Gastroesophageal sphincter (tissue), 4 donors: Measurements from ENCODE around the gene KLF9. TPM values are rescaled to one million over a fixed set of nuclear protein-coding genes. Genes with fewer than 3 reads are reported as not detected.

Source experiments
- ATAC-seq: fragments of 150-250 bp; one replicate; pipeline ENCODE4 v1.9.1; 2016; ENCODE audit warnings: mild to moderate bottlenecking, moderate library complexity
- H3K27ac ChIP-seq, 4 donors: fragments of 200-600 bp; sonication (generic) in 3 of 4; 1 replicate in 3 of 4; 2 replicates in 1 of 4; pipeline ENCODE4 v1.5.1; 2016 to 2019
- H3K27me3 ChIP-seq: fragments of 200-600 bp; sonication (generic); one replicate; pipeline ENCODE4 v1.5.1; 2019
- H3K36me3 ChIP-seq, 2 donors: fragments of 200-600 bp; sonication (generic); one replicate each; pipeline ENCODE4 v1.5.1; 2019; ENCODE audit warnings: control low read depth in 1 of 2
- H3K4me1 ChIP-seq, 3 donors: fragments of 200-600 bp; sonication (generic); 1 replicate in 2 of 3; 2 replicates in 1 of 3; pipeline ENCODE4 v1.5.1; 2016 to 2019; ENCODE audit warnings: control low read depth in 2 of 3
- H3K4me3 ChIP-seq, 2 donors: fragments of 200-600 bp; sonication (generic); one replicate each; pipeline ENCODE4 v1.5.1; 2019; ENCODE audit warnings: mild to moderate bottlenecking in 1 of 2, moderate library complexity in 1 of 2
- H3K9me3 ChIP-seq, 3 donors: fragments of 200-600 bp; sonication (generic); one replicate each; pipeline ENCODE4 v1.5.1; 2017 to 2019; ENCODE audit warnings: control low read depth in 2 of 3
- EP300 ChIP-seq: sonication (generic); formaldehyde crosslinking; IDR thresholded peaks from one replicate; pipeline ENCODE4 v1.6.1; 2017; ENCODE audit warnings: antibody characterized with exemption, mild to moderate bottlenecking
- POLR2A ChIP-seq, 2 donors: fragments of 450-650 bp; IDR thresholded peaks; one replicate each; pipeline ENCODE4 v1.6.1; 2017; ENCODE audit warnings: antibody characterized with exemption in 2 of 2, mild to moderate bottlenecking in 2 of 2, moderate library complexity in 1 of 2
- POLR2AphosphoS5 ChIP-seq: sonication (generic); formaldehyde crosslinking; IDR thresholded peaks from one replicate; pipeline ENCODE4 v1.6.1; 2017; ENCODE audit warnings: antibody characterized with exemption
- WGBS, 2 donors: methylation state at CpG; one replicate each; pipeline ENCODE4 v1.1.5; 2018; ENCODE audit warnings: low coverage in 1 of 2; 5-methylcytosine and 5-hydroxymethylcytosine counted together
- total RNA-seq, 4 donors: library from RNA; depleted of rRNA; stranded (reverse); fragments of >200 nt; gene quantifications; one replicate each; pipeline ENCODE4 v1.1.0, GENCODE V29; 2016
- TF ChIP-seq, protein P1 (sequence below), 4 experiments: fragments of 200-600 bp in 2 of 4; fragments of 450-650 bp in 2 of 4; sonication (generic) in 1 of 4; IDR thresholded peaks; one replicate each; pipeline ENCODE4 v1.5.1; 2017 to 2019; ENCODE audit warnings: antibody characterized with exemption in 4 of 4, mild to moderate bottlenecking in 2 of 4, moderate library complexity in 2 of 4

KLF9 gene
- total RNA-seq, 4 donors from 2014 or later: 117 to 224 (median 154) TPM

DNA sequence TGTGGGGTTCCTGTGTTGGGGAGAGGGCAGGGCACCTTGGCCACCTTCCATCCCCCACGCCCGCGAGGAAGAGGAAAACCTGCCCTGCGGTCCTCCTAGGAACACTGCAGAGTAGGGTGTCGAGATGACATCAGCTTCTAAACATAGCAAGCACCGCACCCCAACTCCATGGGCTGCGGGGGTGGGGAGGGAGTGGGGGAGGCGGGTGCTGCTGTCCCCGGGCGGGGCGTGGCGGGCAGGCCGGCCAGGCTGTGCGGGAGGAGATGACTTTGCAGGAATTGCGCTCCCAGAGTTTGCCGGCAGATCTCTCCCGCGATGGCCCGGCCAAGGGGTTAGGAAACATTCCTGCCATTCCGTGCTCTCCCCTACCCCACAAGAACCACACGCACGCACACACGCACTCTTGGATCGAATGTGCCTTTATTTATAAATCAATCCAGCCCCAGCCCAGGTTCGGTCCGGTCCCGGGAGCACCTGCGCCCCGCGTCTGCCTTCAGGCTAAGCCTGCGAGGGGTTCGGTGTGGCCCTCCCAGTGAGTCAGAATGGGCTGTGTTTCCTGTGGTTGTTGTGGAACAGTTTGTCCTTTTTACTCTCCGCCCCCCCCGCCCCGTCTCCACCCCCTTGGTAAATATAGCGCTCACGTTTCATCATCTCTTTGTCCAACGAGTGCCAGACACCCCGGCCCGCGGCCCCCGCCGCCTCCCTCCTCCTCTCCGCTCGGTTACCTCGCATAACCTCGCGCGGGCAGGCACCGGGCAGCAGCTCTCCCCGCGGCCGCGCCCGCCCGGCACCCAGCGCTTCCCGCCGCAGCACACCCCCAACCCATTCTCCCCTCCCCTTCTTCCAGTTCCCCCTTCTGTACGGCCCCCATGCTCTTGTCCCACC lies 5.3 kb upstream of the KLF9 start:
- TF ChIP-seq EP300 (peak; percentile 89), POLR2AphosphoS5 (peak; percentile 99), POLR2A (IDR thresholded peaks at IDR 0.05) (peak; percentile 94)
- TF ChIP-seq, protein P1, sequence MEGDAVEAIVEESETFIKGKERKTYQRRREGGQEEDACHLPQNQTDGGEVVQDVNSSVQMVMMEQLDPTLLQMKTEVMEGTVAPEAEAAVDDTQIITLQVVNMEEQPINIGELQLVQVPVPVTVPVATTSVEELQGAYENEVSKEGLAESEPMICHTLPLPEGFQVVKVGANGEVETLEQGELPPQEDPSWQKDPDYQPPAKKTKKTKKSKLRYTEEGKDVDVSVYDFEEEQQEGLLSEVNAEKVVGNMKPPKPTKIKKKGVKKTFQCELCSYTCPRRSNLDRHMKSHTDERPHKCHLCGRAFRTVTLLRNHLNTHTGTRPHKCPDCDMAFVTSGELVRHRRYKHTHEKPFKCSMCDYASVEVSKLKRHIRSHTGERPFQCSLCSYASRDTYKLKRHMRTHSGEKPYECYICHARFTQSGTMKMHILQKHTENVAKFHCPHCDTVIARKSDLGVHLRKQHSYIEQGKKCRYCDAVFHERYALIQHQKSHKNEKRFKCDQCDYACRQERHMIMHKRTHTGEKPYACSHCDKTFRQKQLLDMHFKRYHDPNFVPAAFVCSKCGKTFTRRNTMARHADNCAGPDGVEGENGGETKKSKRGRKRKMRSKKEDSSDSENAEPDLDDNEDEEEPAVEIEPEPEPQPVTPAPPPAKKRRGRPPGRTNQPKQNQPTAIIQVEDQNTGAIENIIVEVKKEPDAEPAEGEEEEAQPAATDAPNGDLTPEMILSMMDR (IDR thresholded peaks at IDR 0.05): peak in 3 of 4 experiments; percentile 33 to 39 (median 39)
- peak overlapping the region; percentile 95 to 100 (median 100) for H3K27ac ChIP-seq
- no peaks in the 10 kb centered on the region for H3K27me3 ChIP-seq
- no peaks in the 10 kb centered on the region for H3K9me3 ChIP-seq
- ATAC-seq: peak; percentile 65
- peaks cover 9 to 77% (median 23%) of the 10 kb centered on the region in 3 donors for H3K4me1 ChIP-seq
- H3K36me3 ChIP-seq: no peaks in the 10 kb centered on the region
- 1 to 2% methylated on average over 9 to 23 of the region's 60 CpGs for WGBS, 2 donors
- H3K4me3 ChIP-seq: peak overlapping the region; percentile 37 to 59

DNA sequence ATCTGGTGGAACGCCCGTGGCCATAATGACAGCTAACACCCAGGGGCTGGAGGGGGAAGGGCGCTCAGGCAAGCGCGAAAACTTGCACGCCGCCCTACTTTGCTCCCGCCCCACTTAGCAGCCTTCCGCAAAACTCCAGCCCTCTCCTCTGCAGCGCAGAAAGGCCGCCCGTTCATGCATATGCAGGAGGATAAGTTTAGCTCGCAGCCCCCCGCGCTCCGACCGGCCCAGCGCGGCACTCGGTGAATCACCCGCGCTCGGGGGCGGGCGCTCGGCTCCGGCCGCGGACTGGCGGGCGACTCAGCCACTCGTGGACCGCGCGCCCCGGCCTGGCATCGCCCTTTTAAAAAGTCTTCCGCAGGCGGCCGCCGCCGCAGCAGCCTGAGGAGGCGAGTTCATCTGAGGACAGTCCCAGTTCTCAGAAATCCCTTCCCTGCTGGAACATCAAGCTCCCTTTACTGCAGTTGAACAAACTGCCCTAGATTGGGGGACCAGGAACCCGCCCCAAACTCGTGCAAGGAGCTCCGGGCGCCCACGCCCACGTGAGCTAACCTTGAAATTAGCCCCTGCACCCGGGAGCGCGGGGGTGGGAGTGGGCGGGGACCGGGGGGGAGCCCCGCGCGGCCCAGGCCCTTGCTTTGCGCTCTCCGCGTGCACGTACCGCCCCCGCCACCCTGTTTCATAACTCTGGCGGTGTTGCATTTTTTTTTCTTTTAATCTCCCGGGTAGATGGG lies 4.5 kb upstream of the KLF9 start:
- Histone ChIP-seq H3K27me3 (no peaks in the 10 kb centered on the region), H3K27ac (peak overlapping the region; percentile 100), H3K4me1 (peaks cover 9 to 77% (median 23%) of the 10 kb centered on the region in 3 donors), H3K9me3 (no peaks in the 10 kb centered on the region), H3K4me3 (peak overlapping the region; percentile 37 to 59), H3K36me3 (no peaks in the 10 kb centered on the region)
- WGBS, 2 donors: 0% methylated on average over 2 of the region's 65 CpGs
- peak; percentile 96 to 97 for TF ChIP-seq POLR2A (IDR thresholded peaks at IDR 0.05)
- TF ChIP-seq, protein P1 (IDR thresholded peaks at IDR 0.05): peak in 2 of 4 experiments; percentile 10 to 20
- peak; percentile 98 for TF ChIP-seq POLR2AphosphoS5
- peak; percentile 99 for TF ChIP-seq EP300
- peak; percentile 66 for ATAC-seq

DNA sequence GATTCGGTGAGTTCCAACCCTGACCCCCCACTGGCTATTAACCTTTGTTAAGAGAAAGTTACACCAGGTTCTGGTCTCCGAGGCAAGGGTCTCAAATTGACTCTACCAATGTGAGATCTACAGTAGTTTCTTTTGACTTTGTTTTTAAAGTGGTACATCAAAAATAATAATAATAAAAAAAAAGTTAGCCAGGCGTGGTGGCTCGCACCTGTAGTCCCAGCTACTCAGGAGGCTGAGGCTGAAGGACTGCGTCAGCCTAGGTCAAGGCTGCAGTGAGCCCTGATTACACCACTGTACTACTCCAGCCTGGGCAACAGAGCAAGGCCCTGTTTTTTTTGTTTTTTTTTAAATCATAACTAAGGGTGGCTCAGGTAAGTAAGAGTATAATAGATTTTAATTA lies 1.0 kb upstream of the KLF9 start:
- WGBS, 2 donors: 72 to 80% methylated on average over 5 of the region's 5 CpGs

GRCh38 chr9:70415041-70415440 lies 584 bp upstream of the KLF9 start:
- Histone ChIP-seq H3K9me3 (no peaks in the 10 kb centered on the region), H3K4me3 (peak overlapping the region; percentile 94 to 98), H3K27ac (peak overlapping the region; percentile 100), H3K4me1 (peaks cover 0 to 42% (median 9%) of the 10 kb centered on the region in 3 donors), H3K27me3 (no peaks in the 10 kb centered on the region), H3K36me3 (no peaks in the 10 kb centered on the region)
- no peak for ATAC-seq
- 60 to 64% methylated on average over 1 to 2 of the region's 2 CpGs for WGBS, 2 donors
- TF ChIP-seq POLR2AphosphoS5: no peak
- TF ChIP-seq, protein P1 (IDR thresholded peaks at IDR 0.05): no peak
- no peak for TF ChIP-seq POLR2A (IDR thresholded peaks at IDR 0.05)
- TF ChIP-seq EP300: no peak

More for the DNA sequence above, 1.0 kb upstream of the KLF9 start:
- Histone ChIP-seq H3K9me3 (no peaks in the 10 kb centered on the region), H3K27ac (peak overlapping the region; percentile 100), H3K4me3 (peak overlapping the region in 1 of 2 donors; percentile 98), H3K36me3 (no peaks in the 10 kb centered on the region), H3K4me1 (peaks cover 0 to 43% (median 9%) of the 10 kb centered on the region in 3 donors), H3K27me3 (no peaks in the 10 kb centered on the region)
- TF ChIP-seq EP300: no peak
- TF ChIP-seq, protein P1 (IDR thresholded peaks at IDR 0.05): no peak
- TF ChIP-seq POLR2A (IDR thresholded peaks at IDR 0.05): no peak
- TF ChIP-seq POLR2AphosphoS5: no peak
- no peak for ATAC-seq
